GM21576 (cell line): ENCODE data around the gene NHEJ1.

Source experiments
- ATAC-seq: cut with Tn5 transposase; IDR thresholded peaks from one replicate; pipeline ENCODE4 v1.9.1; 2021; ENCODE audit warnings: mild to moderate bottlenecking, moderate library complexity; ENCODE audit not compliant: unreplicated experiment

Gene NHEJ1

DNA sequence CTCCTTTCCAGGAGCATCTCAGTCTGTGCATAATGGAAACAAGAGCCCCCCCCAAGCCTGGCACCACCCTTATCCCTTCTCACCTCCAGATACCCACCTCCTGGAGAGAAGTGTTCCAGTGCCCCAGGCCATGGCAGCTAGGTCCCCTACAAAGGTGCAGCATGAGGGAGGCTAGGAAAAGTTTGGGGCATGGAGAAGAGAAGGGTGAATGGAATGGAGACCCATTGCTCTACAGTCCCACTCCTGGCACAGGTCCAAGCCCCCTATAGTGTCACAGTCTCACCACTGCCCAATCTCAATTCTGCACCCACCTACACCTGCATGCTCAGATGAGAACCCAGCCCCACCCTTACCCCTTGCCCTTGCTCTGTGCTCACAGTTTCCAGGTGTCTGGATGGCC lies 8.3 kb upstream of the NHEJ1 start:
- ATAC-seq = no peak

DNA sequence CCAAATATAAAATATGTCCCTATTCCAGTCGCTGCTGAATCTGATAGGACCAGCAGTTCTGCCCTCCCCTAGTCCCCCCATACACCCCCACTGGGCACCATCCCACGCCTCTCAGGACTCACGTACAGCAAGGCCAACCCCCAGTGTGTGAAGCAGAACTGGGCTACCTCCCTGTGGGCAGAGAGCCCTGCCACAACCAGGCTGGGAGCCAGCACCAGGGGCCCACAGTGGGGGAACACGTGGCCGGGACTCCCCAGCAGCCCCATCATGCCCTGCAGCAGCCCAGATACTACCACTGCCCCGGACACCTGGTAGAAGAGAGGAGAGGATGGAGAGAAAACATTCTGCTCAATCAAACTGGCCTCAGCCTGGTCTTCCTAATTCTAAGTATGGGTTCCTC lies 7.9 kb upstream of the NHEJ1 start:
- no peak for ATAC-seq

DNA sequence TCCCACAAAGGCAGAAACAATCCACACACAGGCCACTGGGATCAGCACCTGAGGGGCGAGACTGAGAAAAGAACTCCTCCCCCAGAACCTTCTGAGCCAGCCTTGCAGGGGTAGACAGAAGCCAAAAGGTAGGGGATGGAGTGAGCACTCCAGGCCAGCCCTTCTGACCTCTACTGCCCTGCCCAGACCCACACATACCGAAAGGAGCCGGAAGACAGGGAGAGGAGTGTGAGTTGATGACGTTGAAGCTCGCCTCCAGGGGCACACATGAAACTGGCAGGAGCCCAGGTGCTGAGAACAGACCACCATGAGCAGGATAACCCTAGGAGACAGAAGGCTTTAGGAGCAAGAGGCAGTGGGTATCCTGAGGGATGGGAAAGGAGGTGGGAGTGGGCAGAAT lies 7.4 kb upstream of the NHEJ1 start:
- ATAC-seq = no peak

DNA sequence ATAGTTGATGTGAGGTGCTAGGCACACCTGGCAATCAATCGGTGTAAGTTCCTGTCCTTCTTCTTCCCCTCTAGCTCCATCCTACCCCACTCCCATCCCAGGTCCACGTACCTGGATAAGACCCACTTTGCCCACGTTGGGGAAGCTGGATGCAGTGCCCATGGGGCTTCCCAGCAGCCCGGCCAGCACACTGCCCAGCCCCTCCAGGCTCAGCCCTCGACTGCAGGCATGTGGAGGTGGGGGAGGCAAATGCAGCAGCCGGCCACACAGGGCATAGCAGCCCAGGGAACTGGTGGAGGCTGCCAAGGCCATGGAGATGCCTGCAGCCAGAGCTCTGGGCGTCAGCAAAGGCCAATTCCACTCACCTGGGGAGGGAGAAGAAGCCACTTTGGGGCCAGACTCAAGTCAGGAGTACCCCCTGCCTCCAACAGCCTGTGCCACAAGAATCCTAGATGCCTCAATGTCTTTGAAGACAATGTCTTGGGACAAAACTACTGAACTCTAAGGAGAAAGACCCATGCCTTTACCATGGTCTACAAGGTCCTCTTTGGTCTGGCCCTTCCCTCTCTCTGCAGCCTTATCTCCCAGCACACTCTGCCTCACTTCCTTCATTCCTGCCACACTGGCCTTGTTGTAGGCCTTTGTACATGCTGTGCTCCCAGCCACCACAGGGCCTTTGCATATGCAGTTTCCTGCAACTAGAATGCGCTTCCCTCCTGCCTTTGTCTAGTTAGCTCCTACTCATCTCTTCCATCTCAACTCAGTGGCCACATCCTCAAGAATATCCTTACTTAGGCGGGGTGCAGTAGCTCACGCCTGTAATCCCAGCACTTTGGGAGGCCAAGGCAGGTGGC lies 4.7 kb upstream of the NHEJ1 start:
- ATAC-seq = no peak

DNA sequence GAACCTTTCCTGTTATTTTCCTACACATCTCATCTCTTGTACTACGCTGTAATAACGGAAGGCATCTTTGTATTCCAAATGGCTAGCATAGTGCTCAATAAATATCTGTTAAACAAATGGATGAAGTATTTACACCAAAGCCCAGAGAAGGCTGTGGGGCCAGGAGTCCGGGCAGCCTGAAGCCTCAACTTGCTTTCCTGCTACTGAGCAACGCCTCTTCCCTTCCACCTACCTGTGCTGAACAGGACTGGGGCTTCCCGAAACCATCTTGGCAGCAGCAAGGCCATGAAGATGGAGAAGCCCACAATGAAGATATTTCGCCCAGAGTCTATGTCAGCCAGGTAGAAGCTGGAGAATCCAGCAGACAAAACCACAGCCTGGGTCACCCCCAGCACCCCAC lies 2.5 kb upstream of the NHEJ1 start:
- no peak for ATAC-seq

DNA sequence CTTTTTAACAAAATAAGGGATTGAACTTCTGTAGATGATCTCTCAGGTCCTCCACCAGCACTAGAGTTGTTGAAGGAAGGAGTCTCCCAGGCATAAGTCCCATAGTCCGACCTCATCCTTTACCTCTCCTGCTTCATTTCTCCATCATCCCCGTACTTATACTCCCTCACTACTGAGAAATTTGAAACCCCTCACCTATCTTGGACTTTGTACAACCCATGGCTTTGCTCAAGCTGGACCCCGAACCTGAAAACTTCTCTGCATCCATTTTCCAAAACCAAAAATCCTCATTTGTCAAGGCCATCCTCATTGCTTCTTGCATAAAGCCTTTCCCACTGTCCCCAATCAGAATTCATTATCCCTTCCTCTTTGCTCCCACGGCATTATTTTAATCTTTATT lies 482 bp upstream of the NHEJ1 start:
- no peak for ATAC-seq

DNA sequence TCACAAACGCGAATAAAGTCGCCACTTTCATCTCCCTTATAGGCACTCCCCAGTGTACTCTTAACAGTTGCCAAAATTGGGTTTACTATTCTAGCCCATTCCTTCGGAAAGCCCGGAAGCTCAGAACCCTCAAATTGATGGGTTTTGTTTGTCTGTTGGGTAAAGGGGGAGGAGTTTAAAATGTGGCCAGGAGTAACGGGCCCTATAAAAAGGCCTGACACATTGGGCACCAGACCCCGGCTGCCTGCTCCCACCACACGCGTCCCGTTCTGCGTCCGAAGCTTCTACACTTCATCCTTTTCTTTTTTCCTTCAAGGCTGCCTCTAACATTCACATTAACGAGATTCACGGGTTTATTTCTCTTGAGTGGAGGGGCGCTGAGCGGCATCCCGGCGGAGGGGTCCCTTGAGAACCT lies 837 bp downstream of the NHEJ1 start:
- peak; percentile 1 for ATAC-seq

DNA sequence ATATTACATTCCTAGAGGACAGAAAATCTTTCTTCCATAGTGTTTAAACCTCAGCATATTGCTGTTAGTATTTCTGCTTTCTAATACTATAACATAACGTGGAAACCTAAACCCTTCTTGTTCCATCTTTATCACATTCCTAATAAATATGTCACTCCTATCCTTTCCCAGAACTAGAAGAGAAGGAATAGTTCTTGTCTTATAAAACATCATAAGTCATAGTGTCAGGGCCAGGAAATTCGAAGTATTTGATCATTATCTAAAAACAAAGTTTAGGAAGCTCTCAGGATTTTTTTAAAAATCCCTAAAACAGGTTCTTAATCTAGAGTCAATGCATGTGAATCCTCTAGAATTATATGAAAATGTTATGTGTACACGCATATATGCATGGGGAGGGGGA lies 2.0 kb downstream of the NHEJ1 start:
- no peak for ATAC-seq

DNA sequence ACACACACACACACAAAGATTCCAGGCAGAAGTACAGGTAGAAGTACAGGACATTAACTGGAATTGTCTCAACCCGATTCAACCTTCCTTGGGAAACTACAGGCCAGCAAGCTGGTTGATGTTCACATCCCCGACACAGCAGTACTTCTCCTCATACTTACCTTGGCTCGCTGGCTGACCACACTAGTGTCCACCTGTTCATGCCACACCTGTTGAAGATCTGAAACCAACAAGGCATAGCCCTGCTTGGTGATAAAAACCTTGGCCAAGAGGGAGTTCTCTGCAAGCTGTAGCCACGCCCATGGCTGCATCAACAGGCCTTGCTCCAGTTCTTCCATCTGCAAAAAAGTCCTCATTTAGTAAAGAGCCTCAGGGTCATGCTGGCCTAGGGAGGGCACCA lies 2.6 kb downstream of the NHEJ1 start:
- no peak for ATAC-seq

DNA sequence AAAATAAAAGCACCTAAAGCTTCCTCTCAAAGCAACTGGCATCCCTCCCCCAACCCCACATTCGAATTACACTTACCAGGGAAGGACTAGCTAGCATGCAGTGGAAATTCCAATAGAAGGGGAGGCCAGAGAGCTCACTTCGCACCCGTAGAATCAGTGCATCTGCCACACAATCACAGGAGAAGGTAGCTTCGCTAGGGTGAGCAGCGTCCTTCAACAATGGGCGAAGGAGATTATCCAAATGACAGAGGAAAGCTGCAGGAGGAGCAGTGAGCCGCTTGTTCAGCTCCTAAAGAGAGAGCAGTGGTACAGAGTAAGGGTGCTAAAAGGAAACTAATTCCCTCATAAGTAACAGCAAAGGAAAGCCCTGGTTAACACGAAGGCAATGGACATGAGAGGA lies 3.2 kb downstream of the NHEJ1 start:
- ATAC-seq = no peak

DNA sequence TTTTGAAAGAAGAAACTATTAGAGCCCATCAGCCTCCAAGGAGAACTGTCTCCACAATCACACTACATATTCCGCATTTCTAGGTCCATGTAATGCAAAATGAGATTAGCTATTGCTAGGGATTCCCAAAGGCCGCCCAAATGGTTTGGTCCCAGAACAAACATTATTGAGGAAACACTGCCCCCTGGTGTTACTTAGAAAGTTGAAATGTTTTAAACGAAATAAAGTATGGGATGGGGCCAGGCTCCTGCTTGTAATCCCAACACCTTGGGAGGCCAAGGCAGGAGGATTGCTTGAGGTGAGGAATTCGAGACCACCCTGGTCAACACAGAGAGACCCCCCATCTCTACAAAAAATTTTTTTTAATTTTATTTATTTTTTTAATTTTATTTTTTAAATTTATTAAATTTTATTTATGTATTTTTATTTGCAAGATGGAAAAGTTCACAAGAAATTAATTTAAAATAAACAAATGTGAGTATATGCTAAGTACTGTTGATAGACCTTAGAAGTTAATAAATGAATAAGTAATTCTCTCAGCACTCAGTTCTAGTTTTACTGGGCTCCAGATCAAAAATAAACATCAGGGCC lies 5.5 kb downstream of the NHEJ1 start:
- ATAC-seq = peak; percentile 46

DNA sequence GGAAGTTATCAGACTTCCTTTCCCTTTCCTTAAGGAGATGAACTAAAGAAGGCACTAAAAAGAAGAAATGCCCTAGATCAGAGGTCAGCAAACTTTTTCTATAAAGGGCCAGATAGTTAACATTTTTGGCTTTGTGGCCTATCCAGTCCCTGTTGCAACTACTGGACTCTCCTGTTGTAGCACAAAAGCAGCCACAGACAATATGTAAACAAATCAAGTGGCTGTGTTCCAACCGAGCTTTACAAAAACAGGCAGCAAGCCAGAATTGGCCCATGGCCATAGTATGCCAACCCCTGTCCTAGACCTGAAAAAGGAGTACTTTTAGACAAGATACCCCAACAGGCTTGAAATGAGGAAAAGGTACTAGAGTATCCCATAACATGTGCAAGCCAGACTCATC lies 10.9 kb downstream of the NHEJ1 start:
- no peak for ATAC-seq

DNA sequence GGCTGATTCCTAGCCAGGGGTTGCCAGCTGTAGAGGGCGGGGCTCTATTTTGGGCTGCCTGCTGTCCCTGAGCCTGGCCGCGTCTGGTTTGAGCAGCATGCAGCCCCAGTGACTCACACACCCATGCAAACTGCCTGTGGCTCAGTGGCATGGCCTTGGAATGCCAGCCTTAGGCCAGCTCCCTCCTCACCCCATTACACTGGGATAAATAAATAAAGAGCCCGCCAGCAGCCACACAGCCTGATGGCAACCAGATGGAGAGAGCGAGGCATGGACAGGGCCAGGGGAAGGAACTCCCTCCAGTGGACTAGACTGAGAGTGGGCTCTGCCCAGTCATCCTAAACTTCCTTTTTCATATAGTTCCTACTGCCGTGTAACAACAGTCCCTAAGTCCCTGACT lies 18.3 kb downstream of the NHEJ1 start:
- no peak for ATAC-seq

DNA sequence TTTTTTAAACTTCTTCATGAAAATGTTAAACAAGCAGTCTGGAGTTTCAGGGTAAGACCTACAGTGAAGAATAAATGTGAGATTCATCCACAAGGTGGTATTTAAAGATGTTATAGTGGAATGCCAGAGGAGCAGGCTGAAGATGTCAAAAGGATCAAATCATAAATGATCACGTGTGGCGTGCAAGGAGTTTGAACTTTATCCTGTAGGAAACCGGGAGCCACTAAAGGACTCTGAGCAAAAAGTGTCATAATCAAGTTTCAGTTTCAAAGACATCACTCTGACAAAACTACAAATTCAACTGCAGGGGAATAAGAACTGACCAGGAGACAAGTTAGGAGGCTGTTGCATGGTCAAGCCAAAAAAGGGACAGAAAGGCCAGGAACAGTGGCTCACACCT lies 19.9 kb downstream of the NHEJ1 start:
- no peak for ATAC-seq

DNA sequence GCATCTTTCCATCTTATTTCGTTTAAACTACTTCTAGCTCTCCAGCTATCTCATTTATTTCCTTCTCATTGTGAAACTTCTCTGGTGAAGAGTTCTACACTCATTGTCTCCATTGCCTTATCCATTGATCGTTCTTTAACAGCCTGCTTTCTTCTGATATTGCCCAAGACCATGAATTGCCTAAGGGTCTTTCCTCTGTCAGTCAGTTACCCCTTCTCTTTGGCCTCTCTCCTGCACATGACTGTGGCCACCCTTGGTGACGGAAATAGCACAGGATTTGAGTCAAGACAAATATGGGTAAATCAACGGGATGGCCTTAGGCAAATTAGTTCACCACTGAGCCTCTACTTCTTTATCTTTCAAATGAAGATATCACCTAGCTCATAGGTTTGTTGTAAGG lies 26.6 kb downstream of the NHEJ1 start:
- no peak for ATAC-seq

DNA sequence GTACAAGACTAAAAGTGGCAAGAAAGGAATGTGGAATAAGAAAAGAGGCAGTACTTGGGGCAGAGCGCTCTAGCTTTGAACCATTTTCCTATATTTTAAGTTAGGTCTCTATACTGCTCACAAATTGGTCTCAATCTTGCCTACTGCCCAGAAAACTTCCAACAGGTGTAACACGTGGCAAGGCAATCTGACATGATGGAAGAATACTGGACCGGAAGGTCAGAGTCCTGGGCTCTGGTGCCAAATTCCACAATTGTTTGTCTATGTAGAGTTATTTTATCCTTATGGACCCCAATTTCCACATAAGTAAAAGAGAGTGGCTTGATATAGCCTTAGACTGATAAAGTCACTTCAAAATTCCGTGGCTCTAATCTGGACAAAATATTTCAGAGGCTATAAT lies 28.9 kb downstream of the NHEJ1 start:
- ATAC-seq = no peak

DNA sequence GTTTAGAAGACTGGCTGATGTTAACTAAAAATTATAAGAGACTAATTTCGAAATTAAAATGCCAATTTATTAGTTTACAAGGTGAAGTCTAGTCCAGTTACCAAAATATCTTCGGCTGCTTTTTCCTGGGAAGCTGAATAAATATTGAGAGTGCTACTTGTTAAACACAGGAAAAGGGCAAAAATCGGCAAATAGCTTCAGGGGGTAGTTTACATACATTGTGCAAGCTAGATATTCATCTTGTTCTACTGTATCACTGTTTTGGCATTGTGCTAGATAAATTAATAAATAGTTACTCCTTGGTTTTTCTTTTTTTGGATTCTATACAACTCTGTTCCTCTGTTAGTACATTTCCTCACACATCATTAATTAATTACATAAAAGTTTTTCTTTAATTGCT lies 29.3 kb downstream of the NHEJ1 start:
- no peak for ATAC-seq

DNA sequence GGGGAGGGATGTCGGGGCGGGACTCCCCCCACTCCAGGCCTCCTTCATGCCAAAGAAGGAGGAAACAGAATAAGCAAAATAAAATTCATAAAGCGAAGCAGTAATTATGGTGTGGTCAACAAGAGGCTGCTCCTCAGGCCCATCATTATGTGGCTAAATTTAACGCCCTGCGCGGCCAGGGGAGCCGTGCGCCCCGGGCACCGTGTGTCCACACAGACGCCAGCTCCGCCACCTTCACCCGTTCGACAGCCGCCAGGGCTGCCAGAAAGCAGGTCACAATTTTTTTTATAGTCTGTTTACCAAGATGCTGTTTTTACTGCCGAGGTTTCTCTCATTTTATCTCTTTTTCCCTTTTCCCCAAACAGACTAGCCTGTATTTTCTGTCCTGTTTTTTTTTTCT lies 31.0 kb downstream of the NHEJ1 start:
- ATAC-seq = no peak

DNA sequence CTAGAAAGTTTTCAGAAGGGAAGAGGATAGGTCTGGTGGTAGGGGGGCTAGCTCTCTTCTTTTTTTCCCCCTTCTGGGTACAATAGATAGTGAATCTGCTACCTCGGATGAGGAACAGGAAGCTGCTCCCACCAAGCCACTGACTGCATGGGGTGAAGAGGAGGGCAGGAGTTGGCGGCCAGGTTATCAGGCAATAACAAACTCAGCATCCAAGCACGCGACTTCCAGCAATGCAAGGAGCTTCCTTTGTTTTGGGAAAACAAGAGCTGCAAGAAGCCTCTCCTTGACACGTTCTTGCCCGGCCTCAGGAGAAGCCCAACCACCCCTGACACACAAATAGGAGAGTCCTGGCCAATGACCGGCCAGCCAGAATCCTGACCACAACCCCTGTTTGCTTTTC lies 32.2 kb downstream of the NHEJ1 start:
- ATAC-seq = no peak

DNA sequence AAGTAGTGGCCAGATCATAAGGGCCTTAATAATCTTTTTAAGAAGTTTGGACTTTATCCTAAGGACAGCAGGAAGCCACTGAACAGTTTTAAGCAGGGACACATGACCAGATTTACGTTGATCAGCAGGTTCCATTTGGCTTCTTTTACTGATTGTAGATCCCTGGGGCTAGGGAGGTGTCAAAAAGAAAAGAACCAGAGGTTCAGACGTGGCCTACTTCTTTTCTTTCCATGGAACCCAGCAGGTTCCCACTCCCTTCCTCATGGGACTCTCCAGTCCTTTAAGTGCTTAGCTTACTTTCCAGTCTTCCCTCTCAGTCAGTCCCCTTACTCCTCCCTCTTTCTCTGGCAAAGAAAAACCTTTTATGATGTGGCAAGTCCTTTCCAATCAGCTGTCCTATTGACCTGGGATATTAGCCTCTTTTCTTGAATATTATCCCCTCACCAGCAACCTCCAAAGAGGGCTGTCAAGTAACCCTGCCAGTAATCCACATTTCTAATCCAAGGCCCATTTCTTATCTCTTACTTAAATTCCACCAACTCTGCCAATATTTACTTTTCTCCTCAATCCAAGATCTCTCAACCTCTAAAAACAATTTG lies 33.5 kb downstream of the NHEJ1 start:
- ATAC-seq = no peak

DNA sequence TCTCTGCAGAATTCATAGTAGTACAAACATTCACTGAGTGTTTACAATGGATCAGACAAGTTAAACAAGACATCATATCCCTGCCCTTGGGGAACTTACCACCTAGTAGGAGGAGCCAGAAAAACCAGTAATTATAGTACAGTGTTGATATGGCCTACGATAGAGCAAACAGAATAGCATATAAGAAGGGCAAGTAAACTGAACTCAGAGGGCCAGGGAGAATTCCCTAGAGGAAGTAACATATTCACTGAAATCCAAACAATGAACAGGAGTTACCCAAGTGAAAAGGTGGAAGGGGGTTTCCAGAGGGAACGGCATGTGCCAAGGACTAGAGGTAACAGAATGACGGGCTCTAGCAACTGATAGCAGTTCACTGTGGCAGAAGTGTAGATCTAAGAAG lies 34.1 kb downstream of the NHEJ1 start:
- ATAC-seq = no peak

DNA sequence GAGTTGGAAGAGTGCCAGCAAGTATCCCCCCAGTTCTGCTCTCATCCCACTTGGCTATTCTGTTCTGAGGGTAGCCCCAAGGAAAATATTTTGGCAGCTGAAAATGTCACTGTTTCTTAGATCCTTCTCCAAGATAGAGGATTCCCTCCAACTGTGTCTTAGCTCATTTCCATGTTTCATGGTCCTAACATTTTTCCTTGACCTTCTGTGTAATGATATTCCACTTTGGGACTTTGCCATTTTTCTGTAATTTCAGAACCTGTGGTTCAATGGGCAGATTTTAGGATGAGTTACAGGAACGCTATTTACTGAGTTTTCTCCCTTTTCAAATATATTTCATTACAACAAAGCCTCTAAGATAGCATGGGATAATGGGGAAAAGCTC lies 34.7 kb downstream of the NHEJ1 start:
- no peak for ATAC-seq
